HEK293T (cell line): Measurements from ENCODE around the gene ZNF534.
A peak's percentile ranks its signal among the peaks of the same experiment; 100 is the strongest.

Experiments
- CTCF ChIA-PET: fragments of 350-600 bp; formaldehyde crosslinking; extraction: SDS; loops from one replicate; lab custom pipeline; 2021; ENCODE audit warnings: antibody characterized with exemption, inconsistent platforms; lab: Yijun Ruan, JAX
- POLR2A ChIA-PET: fragments of 350-600 bp; formaldehyde crosslinking; extraction: SDS; loops from one replicate; lab custom pipeline; 2020; ENCODE audit warnings: antibody characterized with exemption, inconsistent platforms; lab: Yijun Ruan, JAX
- DNase-seq: peaks from one replicate; pipeline ENCODE4 v3.0.0; 2012; ENCODE audit warnings: mixed read lengths; ENCODE audit errors: extremely low spot score
- ARNT ChIP-seq: fragments of 450-650 bp; IDR thresholded peaks from 2 replicates; pipeline ENCODE4 v1.6.1; 2017; ENCODE audit warnings: mild to moderate bottlenecking
- BHLHE40 ChIP-seq: fragments of 450-650 bp; IDR thresholded peaks from 2 replicates; pipeline ENCODE4 v1.6.1; 2016; ENCODE audit warnings: mild to moderate bottlenecking, moderate library complexity, borderline replicate concordance
- CTBP1 ChIP-seq: fragments of 450-650 bp; IDR thresholded peaks from 2 replicates; pipeline ENCODE4 v1.6.1; 2016; ENCODE audit warnings: borderline replicate concordance
- ELF4 ChIP-seq: fragments of 450-650 bp; IDR thresholded peaks from 2 replicates; pipeline ENCODE4 v1.6.1; 2017; ENCODE audit warnings: antibody characterized with exemption
- FOXA1 ChIP-seq: fragments of 450-650 bp; IDR thresholded peaks from 2 replicates; pipeline ENCODE4 v1.6.1; 2016; ENCODE audit warnings: mild to moderate bottlenecking
- FOXK2 ChIP-seq: fragments of 450-650 bp; IDR thresholded peaks from 2 replicates; pipeline ENCODE4 v1.6.1; 2016; ENCODE audit warnings: mild to moderate bottlenecking
- FOXM1 ChIP-seq: fragments of 450-650 bp; IDR thresholded peaks from 2 replicates; pipeline ENCODE4 v1.6.1; 2017; ENCODE audit warnings: mild to moderate bottlenecking, borderline replicate concordance
- HDGF ChIP-seq: fragments of 450-650 bp; IDR thresholded peaks from 2 replicates; pipeline ENCODE4 v1.6.1; 2017; ENCODE audit warnings: antibody characterized with exemption, borderline replicate concordance
- L3MBTL2 ChIP-seq: fragments of 450-650 bp; conservative IDR thresholded peaks from 2 replicates; pipeline ENCODE4 v1.6.1; 2016; ENCODE audit warnings: mild to moderate bottlenecking
- LEF1 ChIP-seq: fragments of 450-650 bp; IDR thresholded peaks from 2 replicates; pipeline ENCODE4 v1.6.1; 2017; ENCODE audit warnings: mild to moderate bottlenecking, borderline replicate concordance
- NFRKB ChIP-seq: fragments of 450-650 bp; IDR thresholded peaks from 2 replicates; pipeline ENCODE4 v1.6.1; 2016; ENCODE audit warnings: mild to moderate bottlenecking, moderate library complexity
- SP1 ChIP-seq: fragments of 450-650 bp; IDR thresholded peaks from 2 replicates; pipeline ENCODE4 v1.6.1; 2017
- SUZ12 ChIP-seq: fragments of 450-650 bp; IDR thresholded peaks from 2 replicates; pipeline ENCODE4 v1.6.1; 2016; ENCODE audit warnings: mild to moderate bottlenecking
- TARDBP ChIP-seq: fragments of 450-650 bp; IDR thresholded peaks from 2 replicates; pipeline ENCODE4 v1.6.1; 2016
- ZNF384 ChIP-seq: fragments of 450-650 bp; IDR thresholded peaks from 2 replicates; pipeline ENCODE4 v1.6.1; 2016
- TF ChIP-seq, protein P1 (sequence below): fragments of 450-650 bp; IDR thresholded peaks from 2 replicates; pipeline ENCODE4 v1.6.1; 2016

Gene ZNF534

DNA sequence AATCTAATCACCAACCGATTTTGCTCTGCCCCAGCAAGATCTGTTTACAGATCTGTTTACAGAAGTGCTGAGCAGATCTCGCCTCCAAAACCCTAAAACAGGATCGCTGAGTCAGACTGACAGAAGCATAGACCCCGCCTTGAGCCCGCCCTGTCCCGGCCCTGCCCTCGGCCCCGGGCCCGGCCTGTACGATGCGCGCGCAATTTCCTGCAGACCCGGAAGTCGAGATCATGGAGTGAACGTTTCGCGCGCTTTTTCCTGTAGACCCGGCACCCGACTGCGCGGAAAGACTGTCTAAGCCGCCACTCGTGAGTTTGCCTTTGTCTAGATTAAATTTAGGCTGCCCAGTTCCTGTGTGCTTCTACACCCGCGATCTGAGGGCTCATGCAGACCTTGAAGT, at the start of gene ZNF534:
Gene ZNF534 (plus strand): TSS at position 212 of the 400 bp plus-strand sequence. CDS start 2,327 bp downstream, outside the sequence.
- TF ChIP-seq FOXA1, result no peak
- TF ChIP-seq HDGF, result no peak
- TF ChIP-seq ELF4, result no peak
- no peak for TF ChIP-seq FOXM1
- TF ChIP-seq L3MBTL2, result no peak
- TF ChIP-seq CTBP1, result no peak
- no peak for TF ChIP-seq SUZ12
- TF ChIP-seq, protein P1, sequence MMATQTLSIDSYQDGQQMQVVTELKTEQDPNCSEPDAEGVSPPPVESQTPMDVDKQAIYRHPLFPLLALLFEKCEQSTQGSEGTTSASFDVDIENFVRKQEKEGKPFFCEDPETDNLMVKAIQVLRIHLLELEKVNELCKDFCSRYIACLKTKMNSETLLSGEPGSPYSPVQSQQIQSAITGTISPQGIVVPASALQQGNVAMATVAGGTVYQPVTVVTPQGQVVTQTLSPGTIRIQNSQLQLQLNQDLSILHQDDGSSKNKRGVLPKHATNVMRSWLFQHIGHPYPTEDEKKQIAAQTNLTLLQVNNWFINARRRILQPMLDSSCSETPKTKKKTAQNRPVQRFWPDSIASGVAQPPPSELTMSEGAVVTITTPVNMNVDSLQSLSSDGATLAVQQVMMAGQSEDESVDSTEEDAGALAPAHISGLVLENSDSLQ, result no peak
- TF ChIP-seq ARNT, result no peak
- TF ChIP-seq BHLHE40, result no peak
- no peak for TF ChIP-seq TARDBP
- TF ChIP-seq NFRKB, result no peak
- CTCF ChIA-PET, result no interaction called here
- DNase-seq, result no peak
- POLR2A ChIA-PET, result no interaction called here

DNA sequence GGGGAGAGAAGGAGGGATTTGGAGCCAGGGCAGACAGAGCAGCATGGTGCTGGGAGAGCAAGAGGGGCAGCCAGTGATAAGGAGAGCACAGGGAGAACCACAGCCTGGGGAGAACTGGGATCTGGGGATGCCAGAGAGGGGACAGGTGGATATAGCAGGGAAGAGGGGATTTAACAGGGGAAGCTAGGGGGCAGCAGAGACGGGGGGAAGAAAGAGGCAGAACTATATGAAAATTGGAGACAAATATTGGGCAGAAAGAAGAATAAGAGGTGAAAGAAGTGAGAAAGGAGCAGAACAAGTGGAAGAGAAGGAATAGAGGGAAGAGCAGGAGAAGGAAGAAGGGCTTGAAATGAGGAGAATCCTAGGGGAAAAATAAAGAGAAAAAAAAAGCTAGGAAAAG, 37.8 kb upstream of the ZNF534 start:
- ChIA-PET POLR2A (no interaction called here), CTCF (no interaction called here)
- no peak for DNase-seq
- TF ChIP-seq L3MBTL2 (no peak), LEF1 (no peak), ELF4 (no peak), CTBP1 (no peak), FOXK2 (no peak), HDGF (no peak), SP1 (no peak), TARDBP (no peak), SUZ12 (no peak), ARNT (no peak), ZNF384 (no peak), NFRKB (no peak), FOXM1 (no peak), BHLHE40 (no peak), FOXA1 (no peak)
- TF ChIP-seq, protein P1, result no peak

DNA sequence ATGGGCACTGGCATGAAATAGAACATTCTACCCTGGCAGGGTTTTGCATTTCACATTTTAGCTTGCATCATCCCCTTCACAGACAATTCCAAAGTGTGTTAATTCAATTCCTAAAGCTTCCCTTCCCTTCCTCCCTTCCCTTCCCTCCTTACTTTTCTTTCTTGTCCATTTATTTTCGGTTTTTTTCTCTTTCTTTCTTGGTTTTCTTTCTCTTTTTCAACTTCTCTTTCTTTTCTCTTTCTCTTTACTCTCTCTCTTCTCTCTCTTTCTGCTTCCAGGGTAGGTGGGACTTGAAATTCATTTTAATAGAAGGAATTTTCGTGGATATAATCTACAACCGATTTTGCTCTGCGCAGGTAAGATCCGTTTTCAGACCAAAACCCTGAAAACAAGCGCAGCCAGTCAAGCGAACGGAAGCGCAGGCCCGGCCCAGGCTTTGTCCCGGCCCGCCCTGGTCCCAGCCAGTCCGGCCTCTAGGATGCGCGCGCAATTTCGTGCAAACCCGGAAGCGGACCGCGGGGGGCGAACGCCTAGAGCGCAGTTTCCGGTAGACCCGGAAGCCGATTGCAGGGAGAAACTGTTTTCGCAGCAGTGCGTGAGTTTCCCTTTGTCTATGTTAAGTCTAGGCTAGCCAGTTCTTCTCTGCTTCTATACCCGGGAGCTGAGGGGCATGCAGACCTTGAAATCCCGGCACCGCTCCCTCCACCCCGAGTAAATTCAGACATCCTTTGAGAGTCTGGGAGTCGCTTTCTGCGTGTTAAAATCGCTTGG, 31.5 kb upstream of the ZNF534 start, which contains the start of gene ZNF528:
Gene ZNF528 (plus strand): TSS at position 540 of the 771 bp plus-strand sequence. CDS start 4,165 bp downstream, outside the sequence.
- TF ChIP-seq BHLHE40 (no peak), FOXM1 (no peak), HDGF (no peak)
- DNase-seq, result peak; percentile 36
- ChIA-PET POLR2A (no interaction called here), CTCF (no interaction called here)

DNA sequence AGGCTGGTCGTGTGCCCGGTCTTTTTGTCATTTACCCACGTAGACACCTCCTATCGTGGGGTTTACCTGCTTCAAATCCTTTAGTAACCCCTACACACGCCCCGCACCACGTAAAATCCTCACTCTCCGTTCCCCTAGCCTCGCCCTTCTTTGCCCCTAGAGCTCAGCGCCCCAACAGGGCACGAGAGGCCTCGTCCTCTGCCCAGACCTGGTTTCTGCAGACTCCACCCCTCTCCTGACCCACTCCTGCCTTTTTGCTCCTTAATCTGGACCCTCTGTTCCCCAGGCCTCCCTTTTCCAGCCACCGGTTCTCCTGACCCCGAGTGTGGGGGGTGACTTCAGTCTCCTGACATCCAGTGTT, 30.9 kb upstream of the ZNF534 start:
- ChIA-PET CTCF (no interaction called here), POLR2A (no interaction called here)
- TF ChIP-seq ELF4 (no peak), BHLHE40 (no peak), TARDBP (no peak), NFRKB (no peak), SP1 (no peak)
- DNase-seq, result no peak

DNA sequence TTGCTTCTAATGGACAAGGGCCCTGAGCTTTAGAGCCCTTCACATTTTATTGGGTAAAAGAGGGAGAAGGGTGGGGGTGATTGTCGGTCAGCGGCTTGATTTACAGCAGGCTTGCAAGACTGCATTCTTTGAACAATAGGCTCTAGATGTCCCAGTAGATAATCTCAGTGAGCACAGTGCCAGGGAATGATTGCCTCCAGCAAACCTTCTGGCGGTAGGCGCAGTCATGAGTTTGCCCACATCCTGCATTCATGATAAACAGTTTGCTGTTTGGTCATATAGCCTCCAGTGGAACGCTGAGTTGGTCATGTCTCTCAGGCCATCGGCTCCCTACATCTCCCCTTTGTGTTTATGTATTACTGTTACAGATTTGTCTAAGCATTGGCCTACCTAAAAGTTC, 18.7 kb upstream of the ZNF534 start:
- POLR2A ChIA-PET, result no interaction called here
- DNase-seq, result no peak
- TF ChIP-seq TARDBP (no peak), CTBP1 (no peak), FOXA1 (no peak), FOXK2 (no peak), SUZ12 (no peak), ARNT (no peak), SP1 (no peak), ELF4 (no peak), FOXM1 (no peak), ZNF384 (no peak)
- CTCF ChIA-PET, result no interaction called here

DNA sequence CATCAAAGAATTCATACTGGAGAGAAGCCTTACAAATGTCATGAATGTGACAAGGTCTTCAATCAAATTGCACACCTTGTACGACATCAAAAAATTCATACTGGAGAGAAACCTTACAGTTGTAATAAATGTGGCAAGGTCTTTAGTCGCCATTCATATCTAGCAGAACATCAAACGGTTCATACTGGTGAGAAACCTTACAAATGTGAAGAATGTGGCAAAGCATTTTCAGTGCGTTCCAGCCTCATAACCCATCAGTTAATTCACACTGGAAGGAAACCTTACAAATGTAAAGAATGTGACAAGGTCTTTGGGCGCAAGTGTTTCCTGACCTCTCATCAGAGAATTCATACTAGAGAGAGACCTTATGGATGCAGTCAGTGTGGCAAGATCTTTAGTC, 13.2 kb upstream of the ZNF534 start:
- CTCF ChIA-PET, result no interaction called here
- TF ChIP-seq ARNT (no peak), L3MBTL2 (no peak), SP1 (no peak), ELF4 (no peak), NFRKB (no peak), FOXM1 (no peak), SUZ12 (no peak), FOXK2 (no peak), HDGF (no peak), LEF1 (no peak), TARDBP (no peak), ZNF384 (no peak), BHLHE40 (no peak), FOXA1 (no peak), CTBP1 (no peak)
- TF ChIP-seq, protein P1, result no peak
- POLR2A ChIA-PET, result no interaction called here

More for the DNA sequence above, 13.2 kb upstream of the ZNF534 start:
- DNase-seq, result no peak
